H1 (cell line): ENCODE data around the gene RNU7-1. TPM values are rescaled to one million over a fixed set of nuclear protein-coding genes. Genes with fewer than 3 reads are reported as not detected.

Experiments
- CTCF ChIA-PET: fragments of 300-600 bp; sonication (Branson Sonifier 250); formaldehyde crosslinking; loops from one replicate; lab custom pipeline; 2021; ENCODE audit not compliant: partially characterized antibody; lab: Charles Lee
- POLR2A ChIA-PET: fragments of 300-600 bp; sonication (Branson Sonifier 250); formaldehyde crosslinking; loops from one replicate; lab custom pipeline; 2021; ENCODE audit warnings: inconsistent platforms; ENCODE audit not compliant: partially characterized antibody; lab: Charles Lee
- DNase-seq, 2 experiments: peaks; one replicate each; pipeline versions ENCODE4 v3.0.0 to v3.0.0-alpha.2; 2010 to 2022; ENCODE audit warnings: low spot score in 2 of 2, low read depth in 1 of 2, mixed read lengths in 1 of 2
- FAIRE-seq: peaks from 2 replicates; lab custom pipeline; 2011; peaks lifted over from hg19 to GRCh38; lab: Jason Lieb, UNC
- H2AFZ ChIP-seq: 2 replicates; pipeline ENCODE4 v1.8.1; 2012; ENCODE audit warnings: low read length, inconsistent platforms
- H2AK5ac ChIP-seq: 2 replicates; pipeline ENCODE4 v1.6.1; 2013; ENCODE audit warnings: low read depth, low read length
- H2BK120ac ChIP-seq: replicated peaks from 2 replicates; pipeline ENCODE3; 2013; ENCODE audit warnings: low read depth, low read length, inconsistent platforms
- H2BK12ac ChIP-seq: 2 replicates; pipeline ENCODE4 v1.6.1; 2013; ENCODE audit warnings: low read depth, low read length
- H2BK15ac ChIP-seq: 2 replicates; pipeline ENCODE4 v1.6.1; 2013; ENCODE audit warnings: low read length
- H2BK20ac ChIP-seq: 2 replicates; pipeline ENCODE4 v1.6.1; 2013; ENCODE audit warnings: low read length
- H2BK5ac ChIP-seq: 2 replicates; pipeline ENCODE4 v1.6.1; 2013; ENCODE audit warnings: low read depth, low read length
- H3K14ac ChIP-seq: 2 replicates; pipeline ENCODE4 v1.6.1; 2013; ENCODE audit warnings: inconsistent platforms; ENCODE audit not compliant: insufficient read length
- H3K18ac ChIP-seq: 2 replicates; pipeline ENCODE4 v1.6.1; 2013; ENCODE audit warnings: low read length; ENCODE audit errors: extremely low read depth
- H3K23ac ChIP-seq: 2 replicates; pipeline ENCODE4 v1.6.1; 2013; ENCODE audit warnings: inconsistent platforms; ENCODE audit not compliant: insufficient read length
- H3K23me2 ChIP-seq: 2 replicates; pipeline ENCODE4 v1.6.1; 2013; ENCODE audit warnings: low read depth, low read length
- H3K27ac ChIP-seq: 2 replicates; pipeline ENCODE4 v1.6.1; 2011; ENCODE audit warnings: low read depth, low read length, inconsistent platforms
- H3K27me3 ChIP-seq, 4 experiments: replicated peaks in 1 of 4; 1 replicate in 1 of 4; 2 replicates in 3 of 4; pipeline versions ENCODE4 v1.6.1 to v1.8.1; 2011 to 2013; ENCODE audit warnings: low read length in 3 of 4, mild to moderate bottlenecking in 3 of 4, inconsistent platforms in 2 of 4, mixed read lengths in 2 of 4, moderate library complexity in 1 of 4; ENCODE audit not compliant: control insufficient read depth in 3 of 4, insufficient read depth in 3 of 4; ENCODE audit errors: extremely low read depth in 1 of 4
- H3K36me3 ChIP-seq, 4 experiments: 2 replicates each; pipeline versions ENCODE4 v1.6.1 to v1.8.1; 2011 to 2013; ENCODE audit warnings: mild to moderate bottlenecking in 4 of 4, low read length in 3 of 4, moderate library complexity in 2 of 4, control low read depth in 1 of 4, inconsistent platforms in 1 of 4; ENCODE audit not compliant: insufficient read depth in 4 of 4, control insufficient read depth in 2 of 4
- H3K4ac ChIP-seq: replicated peaks from 2 replicates; pipeline ENCODE3; 2013; ENCODE audit warnings: low read length, low read depth, mixed read lengths, inconsistent platforms; ENCODE audit not compliant: insufficient read length
- H3K4me1 ChIP-seq, 4 experiments: replicated peaks in 1 of 4; 1 replicate in 1 of 4; 2 replicates in 3 of 4; pipeline versions ENCODE4 v1.6.1 to v1.8.1; 2011 to 2013; ENCODE audit warnings: low read length in 3 of 4, inconsistent platforms in 2 of 4, mixed read lengths in 1 of 4; ENCODE audit not compliant: insufficient read depth in 4 of 4, control insufficient read depth in 3 of 4
- H3K4me2 ChIP-seq, 2 experiments: 2 replicates each; pipeline versions ENCODE4 v1.6.1 to v1.8.1; 2011 to 2013; ENCODE audit warnings: low read depth in 2 of 2, low read length in 2 of 2, control low read depth in 1 of 2, inconsistent platforms in 1 of 2, mild to moderate bottlenecking in 1 of 2; ENCODE audit not compliant: insufficient read depth in 1 of 2
- H3K4me3 ChIP-seq, 4 experiments: fragments of 200-600, 300-600 bp in 1 of 4; sonication (generic), shearing (Covaris generic), sonication (Bioruptor Twin) in 1 of 4; 2 replicates each; pipeline versions ENCODE4 v1.5.1 to v1.8.1; 2011 to 2016; ENCODE audit warnings: low read length in 4 of 4, low read depth in 3 of 4, control low read depth in 2 of 4, inconsistent platforms in 2 of 4, mild to moderate bottlenecking in 2 of 4, mixed read lengths in 1 of 4, moderate library complexity in 1 of 4; ENCODE audit not compliant: insufficient read depth in 2 of 4; ENCODE audit errors: extremely low read depth in 1 of 4
- H3K56ac ChIP-seq: replicated peaks from 2 replicates; pipeline ENCODE3; 2013; ENCODE audit warnings: low read depth, mild to moderate bottlenecking, mixed read lengths, low read length, inconsistent platforms; ENCODE audit not compliant: insufficient read length
- H3K79me1 ChIP-seq: 2 replicates; pipeline ENCODE4 v1.6.1; 2013; ENCODE audit warnings: low read depth, low read length, control low read depth
- H3K79me2 ChIP-seq, 2 experiments: 2 replicates each; pipeline versions ENCODE4 v1.6.1 to v1.8.1; 2012 to 2013; ENCODE audit warnings: low read length in 2 of 2, mild to moderate bottlenecking in 2 of 2, inconsistent platforms in 1 of 2; ENCODE audit not compliant: insufficient read depth in 2 of 2, control insufficient read depth in 1 of 2
- H3K9ac ChIP-seq, 4 experiments: replicated peaks in 1 of 4; 1 replicate in 1 of 4; 2 replicates in 3 of 4; pipeline versions ENCODE4 v1.6.1 to v1.8.1; 2011 to 2013; ENCODE audit warnings: low read depth in 3 of 4, low read length in 3 of 4, control low read depth in 2 of 4, mild to moderate bottlenecking in 2 of 4, moderate library complexity in 2 of 4, inconsistent platforms in 1 of 4; ENCODE audit errors: extremely low read depth in 1 of 4
- H3K9me3 ChIP-seq, 2 experiments: 2 replicates each; pipeline versions ENCODE4 v1.6.1 to v1.8.1; 2012 to 2013; ENCODE audit warnings: mild to moderate bottlenecking in 2 of 2, moderate library complexity in 2 of 2, control low read depth in 1 of 2, inconsistent platforms in 1 of 2, low read depth in 1 of 2, low read length in 1 of 2, mixed read lengths in 1 of 2; ENCODE audit not compliant: insufficient read depth in 2 of 2
- H4K20me1 ChIP-seq, 2 experiments: replicated peaks in 1 of 2; 2 replicates each; pipeline versions ENCODE3 to v1.8.1; 2011 to 2013; ENCODE audit warnings: inconsistent platforms in 2 of 2, low read length in 2 of 2, mild to moderate bottlenecking in 1 of 2; ENCODE audit not compliant: insufficient read depth in 2 of 2, control insufficient read depth in 1 of 2
- H4K5ac ChIP-seq: 2 replicates; pipeline ENCODE4 v1.6.1; 2013; ENCODE audit warnings: low read length, low read depth, mixed read lengths, inconsistent platforms; ENCODE audit not compliant: insufficient read length
- H4K8ac ChIP-seq: 2 replicates; pipeline ENCODE4 v1.8.0; 2013; ENCODE audit warnings: mild to moderate bottlenecking, moderate library complexity, low read length, inconsistent platforms; ENCODE audit not compliant: insufficient read depth; ENCODE audit errors: extremely low read depth
- H4K91ac ChIP-seq: replicated peaks from 2 replicates; pipeline ENCODE3; 2013; ENCODE audit warnings: low read length, mixed read lengths, inconsistent platforms; ENCODE audit not compliant: insufficient read length
- ATF3 ChIP-seq: IDR thresholded peaks from 2 replicates; pipeline ENCODE4 v1.6.1; 2011; ENCODE audit warnings: low read depth, mild to moderate bottlenecking, low read length; ENCODE audit not compliant: insufficient read depth
- BRCA1 ChIP-seq: IDR thresholded peaks from 2 replicates; pipeline ENCODE4 v1.6.1; 2012; ENCODE audit warnings: low read depth, low read length, improper control_type of control experiment
- CEBPB ChIP-seq: IDR thresholded peaks from 2 replicates; pipeline ENCODE4 v1.6.1; 2012; ENCODE audit warnings: low read depth, low read length
- CHD1 ChIP-seq: IDR thresholded peaks from 2 replicates; pipeline ENCODE4 v1.6.1; 2012; ENCODE audit warnings: low read depth, low read length, improper control_type of control experiment
- POLR2A ChIP-seq, 2 experiments: IDR thresholded peaks; 1 replicate in 1 of 2; 2 replicates in 1 of 2; pipeline ENCODE4 v1.6.1; 2011; ENCODE audit warnings: low read depth in 2 of 2, low read length in 2 of 2, mild to moderate bottlenecking in 2 of 2; ENCODE audit errors: control extremely low read depth in 1 of 2
- RFX5 ChIP-seq: IDR thresholded peaks from 2 replicates; pipeline ENCODE4 v1.6.1; 2011; ENCODE audit warnings: low read depth, low read length, improper control_type of control experiment, borderline replicate concordance
- SP4 ChIP-seq: IDR thresholded peaks from 2 replicates; pipeline ENCODE4 v1.6.1; 2012; ENCODE audit warnings: low read length, inconsistent platforms
- TAF7 ChIP-seq: optimal IDR thresholded peaks from 2 replicates; pipeline ENCODE3; 2011; ENCODE audit warnings: low read depth, mild to moderate bottlenecking, inconsistent platforms, low read length, moderate library complexity, borderline replicate concordance
- WGBS, 2 experiments: shearing (Covaris generic) in 1 of 2; methylation state at CpG; one replicate each; pipeline versions ENCODE4 v1.1.6 to v1.1.7; 2013 to 2015; ENCODE audit warnings: low lambda C conversion rate in 2 of 2, mixed read lengths in 2 of 2, inconsistent platforms in 1 of 2, low coverage in 1 of 2, missing lambda C conversion rate in 1 of 2; ENCODE audit not compliant: insufficient replicate concordance in 2 of 2, insufficient coverage in 1 of 2, insufficient read length in 1 of 2; ENCODE audit errors: extremely low coverage in 1 of 2, missing lambda C conversion rate in 1 of 2; 5-methylcytosine and 5-hydroxymethylcytosine counted together
- long read RNA-seq, 2 experiments: library from RNA in 1 of 2; library from capped mRNA in 1 of 2; stranded (forward); transcript quantifications; one replicate each; pipeline ENCODE4 v2.0.0, GENCODE V29; 2021; ENCODE audit warnings: inconsistent platforms in 1 of 2
- polyA minus RNA-seq, 3 experiments: library from RNA; depleted of rRNA, polyadenylated mRNA; stranded (reverse); fragments of >200 nt; gene quantifications; 1 replicate in 2 of 3; 2 replicates in 1 of 3; pipeline ENCODE4 v1.2.3, GENCODE V29; 2011
- polyA plus RNA-seq, 7 experiments: library from polyadenylated mRNA; depleted of rRNA in 3 of 7; stranded (reverse) in 5 of 7; unstranded in 2 of 7; fragments of >200 nt in 5 of 7; fragments of 200-250 nt in 2 of 7; gene quantifications; 1 replicate in 5 of 7; 2 replicates in 1 of 7; 4 replicates in 1 of 7; pipeline versions ENCODE4 v1.2.1 to v1.2.3, GENCODE V29; 2011 to 2013; ENCODE audit warnings: missing spikeins in 2 of 7, mixed read lengths in 2 of 7
- total RNA-seq: library from RNA; stranded (reverse); fragmentation: NEBNext Ultra II Directional; extraction: Animal tissue kit (Norgen Biotek cat#: 25700); gene quantifications from 2 replicates; pipeline ENCODE4 v1.2.1, GENCODE V29; 2021

RNU7-1 gene
- total RNA-seq: not detected in 2 replicates
- polyA plus RNA-seq (2011; rRNA removed): not detected in 2 replicates
- polyA plus RNA-seq (2011; cell fraction: cytosol; rRNA removed): not detected
- polyA plus RNA-seq (2011; cell fraction: nucleus; rRNA removed): not detected
- polyA plus RNA-seq (2012, experiment 1 of 2): not detected in 4 replicates
- polyA plus RNA-seq (2012, experiment 2 of 2): not detected
- polyA plus RNA-seq (2013, experiment 1 of 2): not detected
- polyA plus RNA-seq (2013, experiment 2 of 2): not detected
- polyA minus RNA-seq (2011; rRNA and poly(A)+ RNA removed): not detected in 2 replicates
- not detected for polyA minus RNA-seq (2011; cell fraction: cytosol; rRNA and poly(A)+ RNA removed)
- polyA minus RNA-seq (2011; cell fraction: nucleus; rRNA and poly(A)+ RNA removed): not detected
- long read RNA-seq, experiment 1, partial matches to known transcripts: 0 of 1 reads
- long read RNA-seq, experiment 1, other reads (novel, unspliced or antisense): 0 of 1 reads
- long read RNA-seq, experiment 2: 0 reads

GRCh38 chr12:6943722-6944380, at the start of gene RNU7-1, which contains the start of gene C12orf57:
Gene RNU7-1, plus strand, starts transcription at chr12:6943816.
Gene C12orf57, plus strand, starts transcription at chr12:6944022. Its CDS starts 100 bp downstream, at chr12:6944122.
- 1% methylated on average over 31 of the region's 31 CpGs; no CpG with 5 or more reads in 1 of the 2 experiments for WGBS, 2 experiments
- no peaks in the 10 kb centered on the region; the same call in 1 of the 2 replicates for H3K79me1 ChIP-seq
- H3K23me2 ChIP-seq: peaks cover 11% of the 10 kb centered on the region
- peak within 1 kb of the TSS; percentile 93 for H2BK12ac ChIP-seq
- peak within 1 kb of the TSS; percentile 53; the same call in 1 of the 2 replicates for H2AK5ac ChIP-seq
- peaks cover 6 to 13% (median 9%) of the 10 kb centered on the region in 4 experiments; a peak in 7 of 8 replicates for H3K36me3 ChIP-seq
- no peaks in the 10 kb centered on the region; a peak in 1 of 4 replicates for H3K79me2 ChIP-seq
- peak within 1 kb of the TSS; percentile 93 for H4K5ac ChIP-seq
- 0 out of 2 replicates have a peak within 1 kb of the TSS, but pooled peaks have one; percentile 66 for H2BK20ac ChIP-seq
- ChIA-PET POLR2A (interaction anchor here (0.6 to 44.0 kb wide), 64 partner anchors 8 to 696 kb away, joined by 3 to 1596 read pairs (median 4); partner anchors contain the start of genes ATN1, C1R, C1RL and CDCA3), CTCF (interaction anchor here (1.0 to 20.2 kb wide), 20 partner anchors 9 to 247 kb away, joined by 3 to 277 read pairs (median 5); partner anchors contain the start of genes ATN1, C1RL, SPSB2 and TPI1)
- H4K91ac ChIP-seq: peak within 1 kb of the TSS; percentile 100
- DNase-seq: peak in 1 of 2 experiments; percentile 91
- peak within 1 kb of the TSS; percentile 97 for H3K56ac ChIP-seq
- H2BK120ac ChIP-seq: peak within 1 kb of the TSS; percentile 62
- H3K18ac ChIP-seq: peak within 1 kb of the TSS; percentile 99
- H3K27me3 ChIP-seq: no peaks in the 10 kb centered on the region
- no peak within 1 kb of the TSS for H2AFZ ChIP-seq
- H3K9ac ChIP-seq: peak within 1 kb of the TSS; percentile 76 to 91 (median 86)
- H3K23ac ChIP-seq: no peak within 1 kb of the TSS
- H3K9me3 ChIP-seq: no peaks in the 10 kb centered on the region
- peak within 1 kb of the TSS; percentile 56 to 92 for H3K4me2 ChIP-seq
- peak within 1 kb of the TSS; percentile 100; the same call in 1 of the 2 replicates for H2BK15ac ChIP-seq
- H2BK5ac ChIP-seq: peak within 1 kb of the TSS; percentile 99
- peak within 1 kb of the TSS; percentile 57 to 91 (median 83) for H3K4me3 ChIP-seq
- peaks cover 6 to 20% (median 15%) of the 10 kb centered on the region in 4 experiments for H3K4me1 ChIP-seq
- FAIRE-seq: no peak
- peak within 1 kb of the TSS; percentile 90 for H3K27ac ChIP-seq
- H4K20me1 ChIP-seq: peaks cover 2 to 5% of the 10 kb centered on the region in 2 experiments
- H3K4ac ChIP-seq: peak within 1 kb of the TSS; percentile 100
- H4K8ac ChIP-seq: peak within 1 kb of the TSS; percentile 96
- H3K14ac ChIP-seq: no peak within 1 kb of the TSS
- TF ChIP-seq CHD1 (no peak), TAF7 (peak; percentile 100), SP4 (peak; percentile 94; the same call in 1 of the 2 replicates), RFX5 (0 out of 2 replicates have a peak, but pooled peaks have one; percentile 2), POLR2A (IDR thresholded peaks at IDR 0.05; ENCODE audit: control extremely low read depth in 1 of 2, low read depth in 2 of 2, low read length in 2 of 2) (peak in 1 of 2 experiments; percentile 100; a peak in 2 of 3 replicates), CEBPB (no peak), ATF3 (no peak), BRCA1 (peak; percentile 26; the same call in 1 of the 2 replicates)
